Panc1 (cell line): ENCODE data around the gene PLEKHN1. TPM values are rescaled to one million over a fixed set of nuclear protein-coding genes. Genes with fewer than 3 reads are reported as not detected.

Experiments used
- ATAC-seq: fragments of 200-7000 bp; cut with Tn5 transposase; 2 replicates; pipeline ENCODE4 v1.9.1; 2020; ENCODE audit warnings: mild to moderate bottlenecking, moderate library complexity
- BruUV-seq: library from RNA; stranded (reverse); fragments of 400-500 nt; replicated peaks from 2 replicates; lab custom pipeline; 2021; lab: Mats Ljungman, UMichigan
- CTCF ChIA-PET: fragments of 300-600 bp; sonication (Branson Sonifier 250); formaldehyde crosslinking; loops from one replicate; lab custom pipeline; 2022; ENCODE audit warnings: antibody characterized with exemption; lab: Charles Lee
- POLR2A ChIA-PET: fragments of 300-600 bp; sonication (Branson Sonifier 250); formaldehyde crosslinking; loops from one replicate; lab custom pipeline; 2022; ENCODE audit warnings: antibody characterized with exemption; lab: Charles Lee
- DNase-seq: peaks from one replicate; pipeline ENCODE4 v3.0.0-alpha.2; 2010; ENCODE audit warnings: low read depth, low spot score
- H3K27ac ChIP-seq: 2 replicates; pipeline ENCODE4 v1.5.1; 2011; ENCODE audit warnings: mild to moderate bottlenecking, low read length, inconsistent platforms
- H3K27me3 ChIP-seq: fragments of 200-500 bp; sonication (Bioruptor generic); 2 replicates; pipeline ENCODE4 v1.6.0; 2014; ENCODE audit warnings: low read length, inconsistent platforms; ENCODE audit not compliant: control insufficient read depth, insufficient read depth
- H3K36me3 ChIP-seq: fragments of 200-500 bp; sonication (Bioruptor generic); 2 replicates; pipeline ENCODE4 v1.5.1; 2014; ENCODE audit warnings: inconsistent platforms, mild to moderate bottlenecking, low read length, moderate library complexity; ENCODE audit not compliant: control insufficient read depth, insufficient read depth
- H3K4me1 ChIP-seq: 2 replicates; pipeline ENCODE4 v1.5.1; 2011; ENCODE audit warnings: inconsistent platforms, mild to moderate bottlenecking, low read length, moderate library complexity; ENCODE audit not compliant: control insufficient read depth, insufficient read depth
- H3K4me3 ChIP-seq, 2 experiments: 2 replicates each; pipeline ENCODE4 v1.5.1; 2011 to 2012; ENCODE audit warnings: low read depth in 2 of 2, low read length in 2 of 2, mild to moderate bottlenecking in 2 of 2, inconsistent platforms in 1 of 2, moderate library complexity in 1 of 2
- H3K9me3 ChIP-seq: fragments of 200-500 bp; sonication (Bioruptor generic); 2 replicates; pipeline ENCODE4 v1.5.1; 2014; ENCODE audit warnings: low read depth, mild to moderate bottlenecking, inconsistent platforms, low read length, moderate library complexity; ENCODE audit not compliant: control insufficient read depth, insufficient read depth
- CTCF ChIP-seq: fragments of 450-650 bp; IDR thresholded peaks from 2 replicates; pipeline ENCODE4 v1.5.1; 2017; ENCODE audit warnings: mild to moderate bottlenecking
- POLR2AphosphoS5 ChIP-seq: IDR thresholded peaks from 2 replicates; pipeline ENCODE4 v1.6.1; 2012; ENCODE audit warnings: mild to moderate bottlenecking, low read depth, low read length, moderate library complexity
- REST ChIP-seq, 2 experiments: IDR thresholded peaks; 2 replicates each; pipeline ENCODE4 v1.6.1; 2011 to 2012; ENCODE audit warnings: low read depth in 2 of 2, control low read depth in 1 of 2, low read length in 1 of 2, mild to moderate bottlenecking in 1 of 2, moderate library complexity in 1 of 2; ENCODE audit not compliant: insufficient read depth in 1 of 2
- SIN3A ChIP-seq: IDR thresholded peaks from 2 replicates; pipeline ENCODE4 v1.6.1; 2012; ENCODE audit warnings: low read depth, mild to moderate bottlenecking, low read length, moderate library complexity, borderline replicate concordance; ENCODE audit not compliant: insufficient read depth
- TCF7L2 ChIP-seq: IDR thresholded peaks from 2 replicates; pipeline ENCODE4 v1.6.1; 2011; ENCODE audit warnings: mild to moderate bottlenecking, low read depth, low read length, inconsistent platforms
- in situ Hi-C: cut with HindIII; loops from 2 replicates; pipeline ENCODE4 v1.10.0; 2016; ENCODE audit warnings: low sequenced_read_pairs, low pct_unique_long_range_greater_than_20kb
- intact Hi-C: fragments of 100-400 bp; cut with micrococcal nuclease; formaldehyde crosslinking; loops from one replicate; pipeline ENCODE4 v1.10.0; 2022; ENCODE audit not compliant: unreplicated experiment
- total RNA-seq: library from RNA; stranded (reverse); gene quantifications from one replicate; pipeline ENCODE4 v1.2.1, GENCODE V29; 2021; ENCODE audit not compliant: unreplicated experiment

The PLEKHN1 gene
- total RNA-seq, 1 experiment from 2014 or later, result 9.8 TPM

DNA sequence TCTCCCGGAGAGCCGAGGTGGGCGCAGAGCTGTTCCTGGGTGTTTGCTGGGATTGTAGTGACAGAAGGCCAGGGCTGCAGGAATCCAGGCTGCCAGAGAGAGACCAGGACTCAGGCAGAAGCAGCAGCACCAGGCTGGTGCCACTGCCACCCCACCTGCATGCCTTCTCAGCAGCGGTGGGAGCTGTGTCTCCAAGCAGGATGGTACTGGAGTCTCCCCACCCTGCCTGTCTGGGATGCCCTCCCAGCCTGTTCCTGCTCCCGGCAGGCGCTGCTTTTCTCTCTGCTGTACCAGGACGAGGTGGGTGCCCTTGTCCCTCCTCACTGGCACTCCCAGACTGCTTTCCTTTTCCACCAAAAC, 38.1 kb downstream of the PLEKHN1 start:
- CTCF ChIA-PET, result no interaction called here
- no peak for ATAC-seq
- Histone ChIP-seq H3K4me1 (peaks cover 24% of the 10 kb centered on the region), H3K9me3 (no peaks in the 10 kb centered on the region), H3K27ac (no peak overlapping the region), H3K36me3 (no peaks in the 10 kb centered on the region; the same call in 1 of the 2 replicates), H3K27me3 (no peaks in the 10 kb centered on the region), H3K4me3 (no peak overlapping the region)
- POLR2A ChIA-PET, result no interaction called here
- TF ChIP-seq SIN3A (no peak), REST (IDR thresholded peaks at IDR 0.05; ENCODE audit: insufficient read depth in 1 of 2, low read depth in 2 of 2, low read length in 1 of 2) (no peak), TCF7L2 (no peak), CTCF (no peak), POLR2AphosphoS5 (no peak)
- no peak for DNase-seq
- no TSS peak for BruUV-seq
- in situ Hi-C loops (no loop called here), intact Hi-C loops (no loop called here)

- Histone ChIP-seq H3K27ac (0 out of 2 replicates have a peak overlapping the region, but pooled peaks have one; percentile 6), H3K9me3 (no peaks in the 10 kb centered on the region), H3K4me1 (peaks cover 24% of the 10 kb centered on the region), H3K4me3 (no peak overlapping the region), H3K27me3 (no peaks in the 10 kb centered on the region), H3K36me3 (no peaks in the 10 kb centered on the region; the same call in 1 of the 2 replicates)
- in situ Hi-C loops (no loop called here), intact Hi-C loops (no loop called here)
- ATAC-seq (no peak), DNase-seq (no peak)
- TF ChIP-seq TCF7L2 (no peak), POLR2AphosphoS5 (no peak), CTCF (no peak), REST (IDR thresholded peaks at IDR 0.05; ENCODE audit: insufficient read depth in 1 of 2, low read depth in 2 of 2, low read length in 1 of 2) (no peak)
- POLR2A ChIA-PET, result no interaction called here
- CTCF ChIA-PET, result no interaction called here
- BruUV-seq, result no TSS peak
These were observed 38.8 kb downstream of the PLEKHN1 start for GRCh38 chr1:1004780-1005697.
